ENCODE data around the gene EIF4B.
A peak's percentile ranks its signal among the peaks of the same experiment; 100 is the strongest.

GRCh38 chr12:53048780-53049401 is 42.6 kb downstream of the EIF4B start:
- no peak for TF ChIP-seq CTCF (IDR thresholded peaks at IDR 0.05)
- peak; percentile 13 to 69 for TF ChIP-seq POLR2A (IDR thresholded peaks at IDR 0.05)

All from adrenal gland (tissue), 5 donors.